ENCODE results near the gene VAMP4.
"Not testable (repeated sequence)": the region's sequence is repeated elsewhere in the genome, so short reads cannot be mapped to it uniquely, and the experiment has no call there.

Gene VAMP4

GRCh38 chr1:171753182-171753581 lies 11.3 kb upstream of the VAMP4 start:
- FAIRE-seq (no peak), DNase-seq (ENCODE audit: insufficient read length, low spot score) (no peak)

GRCh38 chr1:171751221-171751620 lies 9.4 kb upstream of the VAMP4 start:
- DNase-seq (ENCODE audit: insufficient read length, low spot score) = no peak
- FAIRE-seq = no peak

GRCh38 chr1:171748651-171749050 lies 6.8 kb upstream of the VAMP4 start:
- FAIRE-seq = no peak
- DNase-seq (ENCODE audit: insufficient read length, low spot score) = no peak

- DNase-seq (ENCODE audit: insufficient read length, low spot score) (no peak), FAIRE-seq (no peak)
These were observed 3.1 kb upstream of the VAMP4 start for GRCh38 chr1:171744986-171745385.

GRCh38 chr1:171743081-171743870 lies 1.4 kb upstream of the VAMP4 start:
- DNase-seq (ENCODE audit: insufficient read length, low spot score) = no peak
- FAIRE-seq = peak; percentile 4

GRCh38 chr1:171742577-171742922 lies 685 bp upstream of the VAMP4 start:
- peak; percentile 14 for FAIRE-seq
- DNase-seq (ENCODE audit: insufficient read length, low spot score) = no peak

- DNase-seq (ENCODE audit: insufficient read length, low spot score) (peak; percentile 17), FAIRE-seq (peak; percentile 89)
These were observed 636 bp downstream of the VAMP4 start for GRCh38 chr1:171740987-171741871.

GRCh38 chr1:171740356-171740863 lies 1.5 kb downstream of the VAMP4 start:
- FAIRE-seq (no peak), DNase-seq (ENCODE audit: insufficient read length, low spot score) (no peak)

- DNase-seq (ENCODE audit: insufficient read length, low spot score) (no peak), FAIRE-seq (no peak)
These were observed 2.2 kb downstream of the VAMP4 start for GRCh38 chr1:171739656-171740055.

GRCh38 chr1:171738911-171739310 lies 3.0 kb downstream of the VAMP4 start:
- DNase-seq (ENCODE audit: insufficient read length, low spot score) = no peak
- FAIRE-seq = no peak

GRCh38 chr1:171736196-171736595 lies 5.7 kb downstream of the VAMP4 start:
- DNase-seq (ENCODE audit: insufficient read length, low spot score) (no peak), FAIRE-seq (no peak)

- DNase-seq (ENCODE audit: insufficient read length, low spot score) = no peak
- FAIRE-seq = no peak
These were observed 11.8 kb downstream of the VAMP4 start for GRCh38 chr1:171730052-171730451.

GRCh38 chr1:171727778-171728177 lies 14.1 kb downstream of the VAMP4 start:
- no peak for FAIRE-seq
- no peak for DNase-seq (ENCODE audit: insufficient read length, low spot score)

GRCh38 chr1:171723180-171723579 lies 18.7 kb downstream of the VAMP4 start:
- not testable (repeated sequence) for FAIRE-seq; DNase-seq (ENCODE audit: insufficient read length, low spot score)

- DNase-seq (ENCODE audit: insufficient read length, low spot score) (no peak), FAIRE-seq (no peak)
These were observed 23.0 kb downstream of the VAMP4 start for GRCh38 chr1:171718848-171719247.

- DNase-seq (ENCODE audit: insufficient read length, low spot score) = no peak
- no peak for FAIRE-seq
These were observed 23.6 kb downstream of the VAMP4 start for GRCh38 chr1:171718216-171718615.

GRCh38 chr1:171717062-171717718 lies 24.7 kb downstream of the VAMP4 start:
- FAIRE-seq = no peak
- no peak for DNase-seq (ENCODE audit: insufficient read length, low spot score)

GRCh38 chr1:171716616-171717015 lies 25.2 kb downstream of the VAMP4 start:
- FAIRE-seq (no peak), DNase-seq (ENCODE audit: insufficient read length, low spot score) (no peak)

GRCh38 chr1:171715813-171716251 lies 26.0 kb downstream of the VAMP4 start:
- FAIRE-seq = peak; percentile 81

GRCh38 chr1:171712341-171712740 lies 29.5 kb downstream of the VAMP4 start:
- FAIRE-seq (no peak), DNase-seq (ENCODE audit: insufficient read length, low spot score) (no peak)

More at GRCh38 chr1:171715813-171716251, 26.0 kb downstream of the VAMP4 start:
- no peak for DNase-seq (ENCODE audit: insufficient read length, low spot score)

- FAIRE-seq (no peak), DNase-seq (ENCODE audit: insufficient read length, low spot score) (no peak)
These were observed 30.2 kb downstream of the VAMP4 start for GRCh38 chr1:171711643-171712042.

Data from GM19239 (cell line).